ENCODE results near the gene LRMDA. TPM values are rescaled to one million over a fixed set of nuclear protein-coding genes. Genes with fewer than 3 reads are reported as not detected.

The LRMDA gene
- total and polyA plus RNA-seq, 2 of the 8 experiments (the other 6 are each of a cell fraction or from before 2014, with no cell fraction given): 0.86 to 2.8 TPM

DNA sequence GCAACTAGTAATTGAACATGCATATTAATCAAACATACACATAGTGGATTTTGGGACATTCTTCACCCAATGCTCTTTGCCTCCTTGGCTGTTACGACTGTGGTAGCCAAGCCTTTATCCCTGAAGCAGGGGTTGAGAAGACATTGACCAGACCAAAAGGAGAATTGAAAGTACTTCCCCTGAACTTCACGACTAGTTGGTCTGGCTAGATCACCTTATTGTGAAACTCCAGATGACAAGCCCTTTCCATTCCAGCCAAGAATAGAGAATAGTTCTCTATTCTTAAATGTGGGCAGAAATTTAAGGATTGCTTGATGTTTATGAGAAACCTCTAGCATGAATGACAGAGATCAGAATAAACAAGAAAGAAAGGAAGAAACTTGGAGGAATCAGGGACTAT lies 97.0 kb downstream of the LRMDA start (continued):
- TF ChIP-seq, protein P1, sequence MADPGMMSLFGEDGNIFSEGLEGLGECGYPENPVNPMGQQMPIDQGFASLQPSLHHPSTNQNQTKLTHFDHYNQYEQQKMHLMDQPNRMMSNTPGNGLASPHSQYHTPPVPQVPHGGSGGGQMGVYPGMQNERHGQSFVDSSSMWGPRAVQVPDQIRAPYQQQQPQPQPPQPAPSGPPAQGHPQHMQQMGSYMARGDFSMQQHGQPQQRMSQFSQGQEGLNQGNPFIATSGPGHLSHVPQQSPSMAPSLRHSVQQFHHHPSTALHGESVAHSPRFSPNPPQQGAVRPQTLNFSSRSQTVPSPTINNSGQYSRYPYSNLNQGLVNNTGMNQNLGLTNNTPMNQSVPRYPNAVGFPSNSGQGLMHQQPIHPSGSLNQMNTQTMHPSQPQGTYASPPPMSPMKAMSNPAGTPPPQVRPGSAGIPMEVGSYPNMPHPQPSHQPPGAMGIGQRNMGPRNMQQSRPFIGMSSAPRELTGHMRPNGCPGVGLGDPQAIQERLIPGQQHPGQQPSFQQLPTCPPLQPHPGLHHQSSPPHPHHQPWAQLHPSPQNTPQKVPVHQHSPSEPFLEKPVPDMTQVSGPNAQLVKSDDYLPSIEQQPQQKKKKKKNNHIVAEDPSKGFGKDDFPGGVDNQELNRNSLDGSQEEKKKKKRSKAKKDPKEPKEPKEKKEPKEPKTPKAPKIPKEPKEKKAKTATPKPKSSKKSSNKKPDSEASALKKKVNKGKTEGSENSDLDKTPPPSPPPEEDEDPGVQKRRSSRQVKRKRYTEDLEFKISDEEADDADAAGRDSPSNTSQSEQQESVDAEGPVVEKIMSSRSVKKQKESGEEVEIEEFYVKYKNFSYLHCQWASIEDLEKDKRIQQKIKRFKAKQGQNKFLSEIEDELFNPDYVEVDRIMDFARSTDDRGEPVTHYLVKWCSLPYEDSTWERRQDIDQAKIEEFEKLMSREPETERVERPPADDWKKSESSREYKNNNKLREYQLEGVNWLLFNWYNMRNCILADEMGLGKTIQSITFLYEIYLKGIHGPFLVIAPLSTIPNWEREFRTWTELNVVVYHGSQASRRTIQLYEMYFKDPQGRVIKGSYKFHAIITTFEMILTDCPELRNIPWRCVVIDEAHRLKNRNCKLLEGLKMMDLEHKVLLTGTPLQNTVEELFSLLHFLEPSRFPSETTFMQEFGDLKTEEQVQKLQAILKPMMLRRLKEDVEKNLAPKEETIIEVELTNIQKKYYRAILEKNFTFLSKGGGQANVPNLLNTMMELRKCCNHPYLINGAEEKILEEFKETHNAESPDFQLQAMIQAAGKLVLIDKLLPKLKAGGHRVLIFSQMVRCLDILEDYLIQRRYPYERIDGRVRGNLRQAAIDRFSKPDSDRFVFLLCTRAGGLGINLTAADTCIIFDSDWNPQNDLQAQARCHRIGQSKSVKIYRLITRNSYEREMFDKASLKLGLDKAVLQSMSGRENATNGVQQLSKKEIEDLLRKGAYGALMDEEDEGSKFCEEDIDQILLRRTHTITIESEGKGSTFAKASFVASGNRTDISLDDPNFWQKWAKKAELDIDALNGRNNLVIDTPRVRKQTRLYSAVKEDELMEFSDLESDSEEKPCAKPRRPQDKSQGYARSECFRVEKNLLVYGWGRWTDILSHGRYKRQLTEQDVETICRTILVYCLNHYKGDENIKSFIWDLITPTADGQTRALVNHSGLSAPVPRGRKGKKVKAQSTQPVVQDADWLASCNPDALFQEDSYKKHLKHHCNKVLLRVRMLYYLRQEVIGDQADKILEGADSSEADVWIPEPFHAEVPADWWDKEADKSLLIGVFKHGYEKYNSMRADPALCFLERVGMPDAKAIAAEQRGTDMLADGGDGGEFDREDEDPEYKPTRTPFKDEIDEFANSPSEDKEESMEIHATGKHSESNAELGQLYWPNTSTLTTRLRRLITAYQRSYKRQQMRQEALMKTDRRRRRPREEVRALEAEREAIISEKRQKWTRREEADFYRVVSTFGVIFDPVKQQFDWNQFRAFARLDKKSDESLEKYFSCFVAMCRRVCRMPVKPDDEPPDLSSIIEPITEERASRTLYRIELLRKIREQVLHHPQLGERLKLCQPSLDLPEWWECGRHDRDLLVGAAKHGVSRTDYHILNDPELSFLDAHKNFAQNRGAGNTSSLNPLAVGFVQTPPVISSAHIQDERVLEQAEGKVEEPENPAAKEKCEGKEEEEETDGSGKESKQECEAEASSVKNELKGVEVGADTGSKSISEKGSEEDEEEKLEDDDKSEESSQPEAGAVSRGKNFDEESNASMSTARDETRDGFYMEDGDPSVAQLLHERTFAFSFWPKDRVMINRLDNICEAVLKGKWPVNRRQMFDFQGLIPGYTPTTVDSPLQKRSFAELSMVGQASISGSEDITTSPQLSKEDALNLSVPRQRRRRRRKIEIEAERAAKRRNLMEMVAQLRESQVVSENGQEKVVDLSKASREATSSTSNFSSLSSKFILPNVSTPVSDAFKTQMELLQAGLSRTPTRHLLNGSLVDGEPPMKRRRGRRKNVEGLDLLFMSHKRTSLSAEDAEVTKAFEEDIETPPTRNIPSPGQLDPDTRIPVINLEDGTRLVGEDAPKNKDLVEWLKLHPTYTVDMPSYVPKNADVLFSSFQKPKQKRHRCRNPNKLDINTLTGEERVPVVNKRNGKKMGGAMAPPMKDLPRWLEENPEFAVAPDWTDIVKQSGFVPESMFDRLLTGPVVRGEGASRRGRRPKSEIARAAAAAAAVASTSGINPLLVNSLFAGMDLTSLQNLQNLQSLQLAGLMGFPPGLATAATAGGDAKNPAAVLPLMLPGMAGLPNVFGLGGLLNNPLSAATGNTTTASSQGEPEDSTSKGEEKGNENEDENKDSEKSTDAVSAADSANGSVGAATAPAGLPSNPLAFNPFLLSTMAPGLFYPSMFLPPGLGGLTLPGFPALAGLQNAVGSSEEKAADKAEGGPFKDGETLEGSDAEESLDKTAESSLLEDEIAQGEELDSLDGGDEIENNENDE (IDR thresholded peaks at IDR 0.05; ENCODE audit: insufficient replicate concordance, low read length): no peak
- no peak for TF ChIP-seq ASH2L (IDR thresholded peaks at IDR 0.05; ENCODE audit: low read length)
- no peak for TF ChIP-seq BCL11A (IDR thresholded peaks at IDR 0.05; ENCODE audit: low read depth in 2 of 2, low read length in 2 of 2)
- TF ChIP-seq YY1 (IDR thresholded peaks at IDR 0.05; ENCODE audit: low read depth, low read length): no peak
- no peak for TF ChIP-seq ZNF274 (IDR thresholded peaks at IDR 0.05; ENCODE audit: borderline replicate concordance, extremely low read depth, low read length)
- TF ChIP-seq, protein P2, sequence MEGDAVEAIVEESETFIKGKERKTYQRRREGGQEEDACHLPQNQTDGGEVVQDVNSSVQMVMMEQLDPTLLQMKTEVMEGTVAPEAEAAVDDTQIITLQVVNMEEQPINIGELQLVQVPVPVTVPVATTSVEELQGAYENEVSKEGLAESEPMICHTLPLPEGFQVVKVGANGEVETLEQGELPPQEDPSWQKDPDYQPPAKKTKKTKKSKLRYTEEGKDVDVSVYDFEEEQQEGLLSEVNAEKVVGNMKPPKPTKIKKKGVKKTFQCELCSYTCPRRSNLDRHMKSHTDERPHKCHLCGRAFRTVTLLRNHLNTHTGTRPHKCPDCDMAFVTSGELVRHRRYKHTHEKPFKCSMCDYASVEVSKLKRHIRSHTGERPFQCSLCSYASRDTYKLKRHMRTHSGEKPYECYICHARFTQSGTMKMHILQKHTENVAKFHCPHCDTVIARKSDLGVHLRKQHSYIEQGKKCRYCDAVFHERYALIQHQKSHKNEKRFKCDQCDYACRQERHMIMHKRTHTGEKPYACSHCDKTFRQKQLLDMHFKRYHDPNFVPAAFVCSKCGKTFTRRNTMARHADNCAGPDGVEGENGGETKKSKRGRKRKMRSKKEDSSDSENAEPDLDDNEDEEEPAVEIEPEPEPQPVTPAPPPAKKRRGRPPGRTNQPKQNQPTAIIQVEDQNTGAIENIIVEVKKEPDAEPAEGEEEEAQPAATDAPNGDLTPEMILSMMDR (IDR thresholded peaks at IDR 0.05; ENCODE audit: control extremely low read depth in 1 of 3, insufficient read depth in 1 of 3, low read depth in 1 of 3, low read length in 3 of 3): no peak
